ENCODE data around the gene CBX5. TPM values are rescaled to one million over a fixed set of nuclear protein-coding genes. Genes with fewer than 3 reads are reported as not detected.

The CBX5 gene
- total and polyA plus RNA-seq, 9 of the 15 experiments (the other 6 are each of a cell fraction or from before 2014, with no cell fraction given), result 32.6 to 102 (median 59.2) TPM

DNA sequence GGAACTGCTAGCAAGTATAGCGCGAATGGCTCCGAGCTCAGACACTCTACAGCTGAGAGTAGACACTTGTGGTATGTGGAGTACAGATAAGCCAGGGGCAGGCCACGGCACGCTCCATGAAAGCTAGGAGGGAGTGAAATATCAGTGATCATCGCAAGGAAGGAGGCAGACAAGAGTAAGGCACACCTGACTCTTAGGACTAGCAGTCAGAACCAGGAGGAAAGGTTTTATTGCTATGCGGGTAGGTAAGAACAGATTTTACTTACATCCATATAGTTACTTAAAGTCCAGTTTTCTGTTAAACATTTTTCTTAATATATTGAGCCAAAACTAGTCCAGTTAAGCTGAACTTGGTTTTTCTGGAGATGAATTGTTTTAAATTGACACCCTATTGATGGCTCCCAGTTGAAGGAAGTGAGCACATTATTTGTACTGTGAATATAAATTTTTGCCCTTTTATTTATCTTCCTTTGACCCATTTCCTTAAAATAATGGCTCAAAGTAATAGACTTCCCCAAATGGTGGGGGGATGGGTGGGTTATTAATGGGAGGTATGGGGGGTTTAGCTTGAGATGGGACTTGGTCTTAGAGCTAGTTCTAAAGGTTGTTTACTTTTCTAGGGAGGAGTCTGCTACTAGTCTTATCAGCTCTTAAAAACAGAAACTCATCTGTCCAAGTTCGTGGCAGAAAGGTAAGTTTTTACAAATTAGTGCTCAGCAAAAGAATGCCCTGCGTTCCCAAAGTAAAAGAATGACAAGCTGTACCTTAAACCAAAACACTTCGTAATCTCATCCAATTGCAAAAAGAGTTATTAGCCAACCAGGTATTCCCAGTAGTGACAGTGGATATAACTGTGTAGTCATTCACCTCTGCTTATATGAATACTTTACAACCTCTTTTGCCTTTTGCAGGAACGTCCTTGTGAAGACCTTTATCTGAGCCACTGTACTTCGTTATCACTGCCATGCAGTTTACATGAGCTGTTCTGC is 6.4 kb upstream of the CBX5 start (continued):
- TF ChIP-seq, protein P1, sequence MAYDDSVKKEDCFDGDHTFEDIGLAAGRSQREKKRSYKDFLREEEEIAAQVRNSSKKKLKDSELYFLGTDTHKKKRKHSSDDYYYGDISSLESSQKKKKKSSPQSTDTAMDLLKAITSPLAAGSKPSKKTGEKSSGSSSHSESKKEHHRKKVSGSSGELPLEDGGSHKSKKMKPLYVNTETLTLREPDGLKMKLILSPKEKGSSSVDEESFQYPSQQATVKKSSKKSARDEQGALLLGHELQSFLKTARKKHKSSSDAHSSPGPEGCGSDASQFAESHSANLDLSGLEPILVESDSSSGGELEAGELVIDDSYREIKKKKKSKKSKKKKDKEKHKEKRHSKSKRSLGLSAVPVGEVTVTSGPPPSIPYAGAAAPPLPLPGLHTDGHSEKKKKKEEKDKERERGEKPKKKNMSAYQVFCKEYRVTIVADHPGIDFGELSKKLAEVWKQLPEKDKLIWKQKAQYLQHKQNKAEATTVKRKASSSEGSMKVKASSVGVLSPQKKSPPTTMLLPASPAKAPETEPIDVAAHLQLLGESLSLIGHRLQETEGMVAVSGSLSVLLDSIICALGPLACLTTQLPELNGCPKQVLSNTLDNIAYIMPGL (CRISPR knock-in tag; IDR thresholded peaks at IDR 0.05), result no peak
- TF ChIP-seq HSF4 (CRISPR knock-in tag; IDR thresholded peaks at IDR 0.05; ENCODE audit: borderline replicate concordance) (no peak), BCL6 (CRISPR knock-in tag; IDR thresholded peaks at IDR 0.05) (no peak), DPF2 (IDR thresholded peaks at IDR 0.05) (peak; percentile 59), ZSCAN32 (CRISPR knock-in tag; IDR thresholded peaks at IDR 0.05) (no peak), MXI1 (IDR thresholded peaks at IDR 0.05; ENCODE audit: low read depth, low read length) (no peak), ZNF79 (CRISPR knock-in tag; IDR thresholded peaks at IDR 0.05; ENCODE audit: low read depth) (no peak), GTF2F1 (IDR thresholded peaks at IDR 0.05; ENCODE audit: low read depth, low read length) (no peak), NCOR1 (IDR thresholded peaks at IDR 0.05) (peak; percentile 79), RBM15 (IDR thresholded peaks at IDR 0.05; ENCODE audit: insufficient read depth, low read length) (no peak), HDAC2 (IDR thresholded peaks at IDR 0.05) (no peak), ZNF764 (CRISPR knock-in tag; IDR thresholded peaks at IDR 0.05; ENCODE audit: low read depth) (no peak)
- TF ChIP-seq, protein P2, sequence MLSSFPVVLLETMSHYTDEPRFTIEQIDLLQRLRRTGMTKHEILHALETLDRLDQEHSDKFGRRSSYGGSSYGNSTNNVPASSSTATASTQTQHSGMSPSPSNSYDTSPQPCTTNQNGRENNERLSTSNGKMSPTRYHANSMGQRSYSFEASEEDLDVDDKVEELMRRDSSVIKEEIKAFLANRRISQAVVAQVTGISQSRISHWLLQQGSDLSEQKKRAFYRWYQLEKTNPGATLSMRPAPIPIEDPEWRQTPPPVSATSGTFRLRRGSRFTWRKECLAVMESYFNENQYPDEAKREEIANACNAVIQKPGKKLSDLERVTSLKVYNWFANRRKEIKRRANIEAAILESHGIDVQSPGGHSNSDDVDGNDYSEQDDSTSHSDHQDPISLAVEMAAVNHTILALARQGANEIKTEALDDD (IDR thresholded peaks at IDR 0.05), result peak; percentile 83
- TF ChIP-seq, protein P3, sequence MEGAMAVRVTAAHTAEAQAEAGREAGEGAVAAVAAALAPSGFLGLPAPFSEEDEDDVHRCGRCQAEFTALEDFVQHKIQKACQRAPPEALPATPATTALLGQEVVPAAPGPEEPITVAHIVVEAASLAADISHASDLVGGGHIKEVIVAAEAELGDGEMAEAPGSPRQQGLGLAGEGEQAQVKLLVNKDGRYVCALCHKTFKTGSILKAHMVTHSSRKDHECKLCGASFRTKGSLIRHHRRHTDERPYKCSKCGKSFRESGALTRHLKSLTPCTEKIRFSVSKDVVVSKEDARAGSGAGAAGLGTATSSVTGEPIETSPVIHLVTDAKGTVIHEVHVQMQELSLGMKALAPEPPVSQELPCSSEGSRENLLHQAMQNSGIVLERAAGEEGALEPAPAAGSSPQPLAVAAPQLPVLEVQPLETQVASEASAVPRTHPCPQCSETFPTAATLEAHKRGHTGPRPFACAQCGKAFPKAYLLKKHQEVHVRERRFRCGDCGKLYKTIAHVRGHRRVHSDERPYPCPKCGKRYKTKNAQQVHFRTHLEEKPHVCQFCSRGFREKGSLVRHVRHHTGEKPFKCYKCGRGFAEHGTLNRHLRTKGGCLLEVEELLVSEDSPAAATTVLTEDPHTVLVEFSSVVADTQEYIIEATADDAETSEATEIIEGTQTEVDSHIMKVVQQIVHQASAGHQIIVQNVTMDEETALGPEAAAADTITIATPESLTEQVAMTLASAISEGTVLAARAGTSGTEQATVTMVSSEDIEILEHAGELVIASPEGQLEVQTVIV (CRISPR knock-in tag; IDR thresholded peaks at IDR 0.05; ENCODE audit: borderline replicate concordance), result 0 out of 2 replicates have a peak, but pooled peaks have one; percentile 51
- TF ChIP-seq, protein P4, sequence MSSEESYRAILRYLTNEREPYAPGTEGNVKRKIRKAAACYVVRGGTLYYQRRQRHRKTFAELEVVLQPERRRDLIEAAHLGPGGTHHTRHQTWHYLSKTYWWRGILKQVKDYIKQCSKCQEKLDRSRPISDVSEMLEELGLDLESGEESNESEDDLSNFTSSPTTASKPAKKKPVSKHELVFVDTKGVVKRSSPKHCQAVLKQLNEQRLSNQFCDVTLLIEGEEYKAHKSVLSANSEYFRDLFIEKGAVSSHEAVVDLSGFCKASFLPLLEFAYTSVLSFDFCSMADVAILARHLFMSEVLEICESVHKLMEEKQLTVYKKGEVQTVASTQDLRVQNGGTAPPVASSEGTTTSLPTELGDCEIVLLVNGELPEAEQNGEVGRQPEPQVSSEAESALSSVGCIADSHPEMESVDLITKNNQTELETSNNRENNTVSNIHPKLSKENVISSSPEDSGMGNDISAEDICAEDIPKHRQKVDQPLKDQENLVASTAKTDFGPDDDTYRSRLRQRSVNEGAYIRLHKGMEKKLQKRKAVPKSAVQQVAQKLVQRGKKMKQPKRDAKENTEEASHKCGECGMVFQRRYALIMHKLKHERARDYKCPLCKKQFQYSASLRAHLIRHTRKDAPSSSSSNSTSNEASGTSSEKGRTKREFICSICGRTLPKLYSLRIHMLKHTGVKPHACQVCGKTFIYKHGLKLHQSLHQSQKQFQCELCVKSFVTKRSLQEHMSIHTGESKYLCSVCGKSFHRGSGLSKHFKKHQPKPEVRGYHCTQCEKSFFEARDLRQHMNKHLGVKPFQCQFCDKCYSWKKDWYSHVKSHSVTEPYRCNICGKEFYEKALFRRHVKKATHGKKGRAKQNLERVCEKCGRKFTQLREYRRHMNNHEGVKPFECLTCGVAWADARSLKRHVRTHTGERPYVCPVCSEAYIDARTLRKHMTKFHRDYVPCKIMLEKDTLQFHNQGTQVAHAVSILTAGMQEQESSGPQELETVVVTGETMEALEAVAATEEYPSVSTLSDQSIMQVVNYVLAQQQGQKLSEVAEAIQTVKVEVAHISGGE (CRISPR knock-in tag; IDR thresholded peaks at IDR 0.05), result no peak
